Measurements from ENCODE around the gene ZMIZ1.

The ZMIZ1 gene

DNA sequence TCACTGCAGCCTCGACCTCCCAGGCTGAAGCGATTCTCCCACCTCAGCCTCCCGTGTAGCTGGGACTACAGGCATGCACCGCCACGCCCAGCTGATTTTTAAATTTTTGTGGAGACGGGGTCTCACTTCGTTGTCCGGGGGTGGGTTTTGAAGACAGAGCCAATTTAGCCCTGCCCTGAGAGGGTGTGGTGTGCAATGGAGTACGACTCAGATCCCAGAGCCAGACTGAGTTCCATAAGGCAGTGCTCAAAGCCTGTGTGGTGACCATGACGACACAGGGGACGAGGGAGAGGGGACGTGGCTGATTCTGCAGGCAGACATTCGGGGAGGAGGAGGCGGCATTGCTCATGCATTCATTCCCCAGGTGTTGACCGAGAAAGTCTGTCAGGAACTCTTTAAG lies 72.1 kb downstream of the ZMIZ1 start:
- DNase-seq, result no peak

DNA sequence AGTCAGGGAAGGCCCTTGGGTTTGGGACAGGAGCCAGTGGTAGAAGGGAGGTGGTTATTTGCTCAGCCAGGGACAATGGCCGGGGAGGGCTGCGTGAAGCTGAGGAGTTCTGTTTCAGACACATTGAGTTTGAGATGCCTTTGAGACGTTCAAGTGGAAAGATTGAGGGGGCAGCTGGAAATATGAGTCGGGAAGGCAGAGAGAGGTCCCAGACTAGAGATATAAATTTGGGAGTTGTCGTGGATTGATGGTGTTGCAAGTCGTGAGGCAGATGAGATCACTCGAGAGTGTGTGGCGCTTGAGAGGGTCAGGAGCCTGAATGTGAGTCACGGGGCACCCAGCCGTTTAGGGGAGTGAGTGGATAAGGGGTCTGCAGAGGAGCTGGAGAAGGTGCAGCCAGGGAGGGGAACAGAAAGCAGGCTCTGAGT lies 73.3 kb downstream of the ZMIZ1 start:
- DNase-seq, result no peak

- DNase-seq, result no peak
Observed at GRCh38 chr10:79142522-79143309, 74.0 kb downstream of the ZMIZ1 start.

DNA sequence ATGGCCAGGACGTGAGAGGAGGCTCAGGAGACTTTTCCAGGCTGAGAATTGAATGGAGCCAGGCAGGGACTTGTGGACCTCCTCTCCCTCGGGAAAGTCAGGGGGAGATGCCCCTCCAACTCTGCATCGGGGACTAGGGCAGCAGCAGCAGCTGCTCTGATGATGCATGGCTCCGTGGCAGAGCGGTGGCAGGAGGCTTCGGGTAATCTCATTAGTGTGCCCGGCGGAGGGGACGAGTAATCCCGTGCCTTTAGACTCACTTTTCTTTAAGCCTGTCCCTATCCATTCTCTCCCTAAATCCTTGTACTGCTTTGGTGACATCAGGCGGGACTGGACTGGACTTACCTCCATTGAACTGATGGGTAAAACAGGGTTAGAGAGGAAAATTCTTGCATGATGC lies 75.1 kb downstream of the ZMIZ1 start:
- DNase-seq, result no peak

- no peak for DNase-seq
Observed at GRCh38 chr10:79144351-79145173, 75.8 kb downstream of the ZMIZ1 start.

- no peak for DNase-seq
Observed at GRCh38 chr10:79145174-79145483, 76.4 kb downstream of the ZMIZ1 start.

DNA sequence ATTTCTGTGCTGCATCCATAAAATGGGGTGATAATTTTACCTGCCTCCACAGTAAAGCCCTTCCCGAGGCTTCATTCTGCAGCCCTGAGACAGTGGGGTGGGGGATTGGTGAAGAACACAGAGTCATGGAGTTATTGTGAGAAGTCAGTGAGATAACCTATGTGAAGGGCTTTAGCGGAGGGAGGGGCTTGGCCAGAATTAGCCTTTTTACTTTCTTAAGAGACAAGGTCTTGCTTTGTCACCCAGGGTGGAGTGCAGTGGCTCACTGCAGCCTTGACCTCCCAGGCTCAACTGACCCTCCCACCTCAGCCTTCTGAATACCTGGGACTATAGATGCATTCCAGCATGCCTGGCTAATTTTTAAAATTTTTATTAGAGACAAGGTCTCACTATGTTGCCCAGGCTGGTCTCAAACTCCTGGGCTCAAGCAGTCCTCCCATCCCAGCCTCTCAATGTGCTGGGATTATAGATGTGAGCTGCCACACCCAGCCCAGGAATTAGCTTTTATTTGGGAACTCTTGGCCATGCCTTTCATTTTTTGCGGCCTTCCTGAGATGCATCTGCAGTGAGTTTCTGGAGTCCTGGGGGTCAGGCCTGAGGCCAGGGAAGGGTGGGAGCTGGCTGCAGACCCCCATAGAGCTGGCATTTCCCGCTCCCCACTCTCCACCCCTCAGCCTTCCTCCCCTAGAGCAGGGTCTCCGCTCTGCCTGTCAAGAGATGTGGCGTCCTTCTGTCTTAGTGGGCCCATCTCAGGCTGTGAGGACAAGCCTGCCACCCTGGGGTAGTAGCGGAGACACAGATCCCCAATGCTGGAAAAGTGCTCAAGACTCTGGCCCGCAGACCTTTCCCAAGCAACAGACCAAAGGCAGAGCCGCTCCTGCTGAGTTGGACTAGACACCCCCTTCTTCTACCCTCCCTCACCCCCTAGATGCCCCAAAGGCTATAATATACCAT lies 77.0 kb downstream of the ZMIZ1 start:
- no peak for DNase-seq

DNA sequence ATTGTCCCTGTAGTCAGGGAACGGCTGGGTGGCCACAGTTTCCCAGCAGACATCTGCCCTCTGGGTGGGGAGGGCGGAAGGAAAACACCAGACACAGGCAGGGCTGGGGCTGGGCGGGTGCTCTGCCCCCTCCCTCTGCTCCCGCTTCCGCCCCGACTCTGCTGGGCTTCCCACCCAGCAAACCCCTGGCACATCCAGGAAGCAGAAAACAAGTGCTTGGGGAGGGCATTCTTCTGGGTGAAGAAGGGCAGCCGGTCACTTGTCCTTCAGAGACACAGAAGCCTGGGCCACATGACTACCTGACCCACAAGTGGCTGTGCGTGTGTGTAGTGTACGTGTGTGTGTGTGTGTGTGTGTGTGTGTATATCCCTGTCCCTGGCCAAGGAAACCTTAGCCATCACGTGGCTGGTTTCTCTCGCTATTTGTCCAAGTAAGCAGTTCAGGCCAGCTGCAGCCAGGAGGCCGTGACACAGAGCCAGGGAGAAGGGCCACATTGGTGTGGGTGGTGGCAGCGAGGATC lies 77.9 kb downstream of the ZMIZ1 start:
- no peak for DNase-seq

GRCh38 chr10:79147306-79147705 lies 78.5 kb downstream of the ZMIZ1 start:
- DNase-seq, result no peak

GRCh38 chr10:79147796-79148451 lies 79.2 kb downstream of the ZMIZ1 start:
- no peak for DNase-seq

GRCh38 chr10:79148452-79149344 lies 79.9 kb downstream of the ZMIZ1 start:
- DNase-seq, result peak; percentile 60

DNA sequence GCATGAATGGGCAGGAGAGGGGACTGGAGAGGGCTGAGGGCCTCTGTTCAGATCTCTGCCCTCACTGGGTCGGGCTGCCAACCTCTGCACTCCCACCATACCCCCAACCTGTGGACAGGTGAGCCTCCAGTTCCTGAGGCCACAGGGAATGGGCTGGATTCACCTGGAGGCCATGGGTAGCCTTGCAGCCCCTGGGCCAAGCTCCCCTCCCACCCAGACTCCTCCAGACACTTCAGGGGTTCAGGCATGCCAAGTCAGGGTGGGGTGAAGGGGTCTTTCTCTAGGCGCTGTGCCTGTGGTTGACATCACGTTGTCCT lies 80.5 kb downstream of the ZMIZ1 start:
- DNase-seq, result no peak

- peak; percentile 75 for DNase-seq
Observed at GRCh38 chr10:79149662-79150443, 81.1 kb downstream of the ZMIZ1 start.

- no peak for DNase-seq
Observed at GRCh38 chr10:79150444-79150754, 81.6 kb downstream of the ZMIZ1 start.

DNA sequence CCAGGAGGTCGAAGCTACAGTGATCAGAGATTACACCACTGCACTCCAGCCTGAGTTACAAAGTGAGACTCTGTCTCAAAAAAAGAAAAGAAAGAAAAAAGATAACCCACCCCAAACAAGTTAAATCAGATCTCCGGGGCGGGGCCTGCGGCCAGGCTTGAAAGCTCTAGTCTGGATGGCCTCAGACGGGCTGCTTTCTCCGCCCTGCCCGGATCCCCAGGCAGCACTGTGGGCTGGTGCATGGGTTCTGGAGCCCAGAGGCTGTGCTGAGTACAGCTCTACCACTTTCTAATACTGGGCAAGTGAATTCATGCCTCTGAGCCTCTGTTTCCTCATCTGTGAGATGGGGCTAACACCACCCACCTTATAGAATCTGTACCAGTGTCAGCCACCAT lies 83.7 kb downstream of the ZMIZ1 start:
- no peak for DNase-seq

DNA sequence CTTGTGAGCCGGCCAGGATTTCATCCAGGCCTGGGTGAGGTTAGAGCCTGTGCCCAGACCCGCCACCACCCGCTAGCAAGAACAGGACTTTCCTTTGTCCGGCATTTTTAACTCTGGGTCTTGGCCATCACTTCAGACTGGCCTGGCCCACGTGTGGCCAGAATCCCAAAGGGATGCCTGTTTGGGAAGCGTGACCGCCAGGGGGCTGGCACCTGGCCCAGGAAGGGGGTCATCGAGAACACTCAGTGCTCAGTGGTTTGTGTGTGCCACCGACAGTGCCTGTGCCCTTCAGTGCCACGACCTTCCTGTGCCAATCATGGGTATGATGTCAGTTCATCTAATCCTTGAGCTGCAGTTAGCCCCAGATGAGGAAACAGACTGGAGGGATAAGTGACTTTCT lies 85.0 kb downstream of the ZMIZ1 start:
- no peak for DNase-seq

DNA sequence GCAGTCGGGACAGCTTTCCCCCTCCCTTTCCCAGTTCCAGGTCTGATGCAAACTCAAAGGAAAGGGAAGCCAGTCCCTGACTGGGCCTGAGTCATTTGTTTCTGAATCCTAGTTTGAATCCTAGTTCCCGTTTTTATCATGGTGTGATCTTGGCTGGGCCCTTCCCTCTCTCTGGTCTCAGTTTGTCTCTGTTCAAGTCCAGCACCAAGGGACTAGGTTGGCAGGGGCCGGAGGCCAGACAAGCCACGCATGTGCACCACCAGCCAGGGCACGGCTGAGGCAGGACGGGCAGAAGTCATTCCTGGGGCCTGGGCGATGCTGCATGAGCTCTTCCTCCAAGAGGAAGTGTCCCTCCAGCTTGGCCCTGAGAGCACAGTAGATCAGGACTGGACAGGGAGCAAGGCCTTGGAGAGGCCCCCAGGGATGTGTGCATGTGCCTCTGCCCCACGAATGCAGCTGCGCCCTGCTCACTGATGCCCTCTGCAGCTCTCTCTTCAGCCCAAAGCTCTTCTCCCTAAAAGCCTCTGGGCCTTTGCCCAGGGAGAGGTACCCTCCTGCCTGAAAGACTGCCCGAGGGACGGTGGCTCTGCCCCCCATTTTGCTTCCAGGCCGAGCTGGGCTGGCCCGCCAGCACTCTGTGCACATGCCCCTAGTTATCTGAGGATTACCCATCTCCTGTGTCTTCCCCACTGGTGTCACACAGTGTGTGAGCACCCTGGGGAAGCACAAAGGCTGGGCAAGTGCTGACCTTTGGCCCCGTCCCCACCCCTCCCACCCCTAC lies 86.7 kb downstream of the ZMIZ1 start:
- DNase-seq, result no peak

DNA sequence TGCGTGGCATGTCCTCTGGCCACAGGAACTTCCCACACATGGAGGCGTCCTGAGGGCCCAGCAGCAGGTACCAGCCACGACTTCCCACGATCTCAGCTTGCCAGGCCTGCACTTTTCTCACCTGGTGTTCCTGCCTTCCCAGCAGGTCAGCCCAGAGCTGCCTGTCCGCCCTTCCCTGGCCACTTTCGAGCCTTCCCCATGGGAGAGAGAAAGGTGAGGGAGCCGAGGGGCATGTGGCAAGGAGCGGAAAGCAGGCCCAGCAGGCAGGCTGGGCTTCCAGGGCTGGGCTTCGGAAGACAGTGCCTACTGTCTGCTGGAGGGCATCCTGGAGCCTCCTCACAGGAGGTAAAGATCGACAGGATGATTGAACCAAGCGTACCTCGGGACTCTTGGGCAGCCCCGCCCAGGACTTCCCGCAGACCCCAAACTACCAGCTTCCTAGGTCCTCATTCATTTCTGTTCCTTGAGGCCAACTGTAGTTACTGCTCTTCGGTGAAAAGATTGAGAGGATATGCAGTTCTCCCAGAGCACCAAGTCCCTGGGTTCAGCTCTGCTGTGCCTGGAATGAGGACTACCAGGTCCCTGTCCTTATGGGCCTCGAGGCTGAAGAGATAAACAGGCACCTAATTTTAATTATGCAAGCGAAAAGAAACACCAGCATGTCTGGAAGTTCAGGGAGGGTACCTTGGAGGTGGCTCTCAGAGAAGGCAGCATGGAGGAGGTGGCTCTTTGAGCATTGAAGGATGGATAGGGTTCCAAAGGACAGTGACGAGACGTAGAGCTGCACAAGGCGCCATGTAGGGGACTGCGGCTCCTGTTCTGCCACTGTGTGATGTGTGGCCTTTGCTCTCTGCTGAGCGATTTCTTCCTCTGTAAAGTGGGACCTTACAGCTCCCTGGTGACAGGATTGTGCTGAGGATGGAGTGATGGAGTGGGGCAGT lies 87.8 kb downstream of the ZMIZ1 start:
- DNase-seq, result no peak

- DNase-seq, result no peak
Observed at GRCh38 chr10:79158004-79158340, 89.2 kb downstream of the ZMIZ1 start.
